ENCODE measurements around the gene CPEB4. TPM values are rescaled to one million over a fixed set of nuclear protein-coding genes. Genes with fewer than 3 reads are reported as not detected.

CPEB4 gene
- total and polyA plus RNA-seq, 2 donors (not counting 1 experiment from before 2014, with no cell fraction given), result 8.4 to 26.0 TPM

DNA sequence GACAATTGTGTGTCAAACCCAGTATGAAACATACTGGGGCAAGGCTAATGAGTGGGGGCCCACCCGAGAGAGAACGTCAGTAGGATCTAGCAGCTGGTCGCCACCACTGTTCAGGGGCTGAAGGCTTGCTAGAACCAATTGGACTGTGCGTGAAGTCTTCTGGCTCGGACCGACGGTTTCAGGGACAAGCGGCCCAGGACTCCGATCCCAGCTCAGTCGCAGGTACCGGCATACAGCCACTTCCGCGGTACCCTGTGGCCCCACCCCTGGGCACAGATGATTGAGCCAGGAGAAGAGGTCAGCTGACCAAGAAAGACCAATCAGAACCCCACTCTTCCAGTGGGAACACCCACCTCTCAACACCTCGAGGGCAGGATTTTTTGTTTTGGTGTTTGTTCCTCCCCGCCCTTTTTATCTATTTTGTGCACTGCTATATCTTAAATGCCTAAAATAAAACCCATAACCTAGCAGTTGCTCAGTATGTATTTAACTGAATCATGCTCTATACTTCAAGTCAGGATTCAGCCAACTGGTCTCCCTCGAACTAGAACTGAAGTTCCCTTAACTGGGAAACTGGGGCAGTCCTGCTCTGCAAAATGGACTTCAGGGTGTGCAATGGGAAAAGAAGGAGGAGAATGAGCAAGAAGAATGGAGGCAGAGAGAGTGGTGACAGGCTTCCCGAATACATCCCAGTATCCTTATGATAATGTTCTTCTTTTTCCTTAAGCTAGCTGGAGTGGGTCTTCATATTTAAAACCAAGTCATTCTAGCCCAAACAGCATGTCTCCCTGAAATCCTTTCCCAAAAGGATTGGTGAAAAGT is 21.1 kb upstream of the CPEB4 start:
- no peaks in the 10 kb centered on the region for H3K9me3 Mint-ChIP-seq (ENCODE audit: insufficient read depth)
- intact Hi-C loops (cut with micrococcal nuclease), result no loop called here
- Histone ChIP-seq H3K9ac (ENCODE audit: low read length) (no peak overlapping the region), H2AFZ (ENCODE audit: insufficient read depth, low read depth, low read length, poor library complexity, severe bottlenecking) (no peak overlapping the region), H3K27me3 (replicated peaks in 1 of 4; ENCODE audit: control extremely low read depth in 1 of 4, control insufficient read depth in 3 of 4, insufficient read depth in 4 of 4, low read length in 3 of 4) (no peaks in the 10 kb centered on the region), H3K4me3 (ENCODE audit: control extremely low read depth in 1 of 5, extremely low read depth in 1 of 5, insufficient read depth in 1 of 5, low read depth in 2 of 5, low read length in 4 of 5) (no peak overlapping the region), H3K9me3 (ENCODE audit: control extremely low read depth in 1 of 3, control insufficient read depth in 2 of 3, insufficient read depth in 1 of 3, low read length in 2 of 3) (no peaks in the 10 kb centered on the region), H4K20me1 (ENCODE audit: control insufficient read depth, insufficient read depth, low read length, poor library complexity, severe bottlenecking) (no peaks in the 10 kb centered on the region), H3K36me3 (replicated peaks in 1 of 2; ENCODE audit: control extremely low read depth in 1 of 2, control insufficient read depth in 1 of 2, extremely low read depth in 1 of 2, insufficient read depth in 2 of 2, low read length in 1 of 2) (no peaks in the 10 kb centered on the region), H3K4me2 (replicated peaks; ENCODE audit: low read depth, low read length, poor library complexity, severe bottlenecking) (no peak overlapping the region), H3K79me2 (ENCODE audit: control insufficient read depth, insufficient read depth, low read length) (no peaks in the 10 kb centered on the region), H3K27ac (ENCODE audit: low read length in 2 of 2) (no peak overlapping the region), H3K4me1 (ENCODE audit: control insufficient read depth in 2 of 2, insufficient read depth in 2 of 2, low read length in 2 of 2) (peaks cover 0 to 7% of the 10 kb centered on the region in 2 donors)
- TF ChIP-seq EZH2 (IDR thresholded peaks at IDR 0.05; ENCODE audit: borderline replicate concordance, insufficient read depth, low read depth, low read length, poor library complexity, severe bottlenecking) (no peak), CTCF (IDR thresholded peaks at IDR 0.05) (no peak)
- DNase-seq (no peak), ATAC-seq (ENCODE audit: low read depth) (no peak)
- ChIA-PET POLR2A (no interaction called here), CTCF (interaction anchor here (0.7 kb wide), 1 partner anchor 60 kb away, joined by 4 read pairs; no protein-coding TSS in a partner anchor)
- peaks cover 5% of the 10 kb centered on the region for H3K4me1 Mint-ChIP-seq
- H3K27ac Mint-ChIP-seq, result no peak overlapping the region
- 98% methylated on average over 14 of the region's 17 CpGs for WGBS (ENCODE audit: insufficient coverage)
- H3K4me3 Mint-ChIP-seq, result no peak overlapping the region
- H3K27me3 Mint-ChIP-seq, result peaks cover 15% of the 10 kb centered on the region

Data from B cell (primary cell).